Measurements from ENCODE around the gene CPAMD8.
"Not testable (repeated sequence)": the region's sequence is repeated elsewhere in the genome, so short reads cannot be mapped to it uniquely, and the experiment has no call there.

The CPAMD8 gene

DNA sequence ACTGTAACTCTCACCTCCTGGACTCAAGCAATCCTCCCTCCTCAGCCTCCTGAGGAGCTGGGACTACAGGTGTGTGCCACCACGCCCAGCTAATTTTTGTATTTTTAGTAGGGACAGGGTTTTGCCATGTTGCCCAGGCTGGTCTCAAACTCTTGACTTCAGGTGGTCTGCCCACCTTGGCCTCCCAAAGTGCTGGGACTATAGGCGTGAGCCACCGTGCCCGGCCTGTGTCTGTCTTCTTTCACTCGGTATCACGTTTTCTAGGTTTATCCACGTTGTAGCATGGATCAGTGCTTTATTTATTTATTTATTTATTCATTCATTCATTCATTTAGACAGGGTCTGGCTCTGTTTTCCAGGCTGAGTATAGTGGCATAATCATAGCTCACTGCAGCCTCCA is 83.5 kb downstream of the CPAMD8 start:
- H3K9me3 ChIP-seq (ENCODE audit: control extremely low read depth in 1 of 5, control insufficient read depth in 4 of 5, insufficient read depth in 2 of 5, low read depth in 1 of 5, low read length in 4 of 5); H3K4me3 ChIP-seq (ENCODE audit: control insufficient read depth in 1 of 7, extremely low read depth in 1 of 7, insufficient read depth in 4 of 7, low read depth in 2 of 7, low read length in 6 of 7); H3K27me3 ChIP-seq (replicated peaks in 2 of 5; ENCODE audit: control insufficient read depth in 4 of 5, insufficient read depth in 5 of 5, low read length in 4 of 5); CTCF ChIA-PET; H3K27ac ChIP-seq (ENCODE audit: insufficient read depth in 1 of 2, low read depth in 1 of 2, low read length in 2 of 2, poor library complexity in 1 of 2, severe bottlenecking in 2 of 2); POLR2A ChIA-PET; DNase-seq; H3K36me3 ChIP-seq (ENCODE audit: control insufficient read depth in 4 of 4, insufficient read depth in 4 of 4, low read length in 3 of 4); H3K4me1 ChIP-seq (ENCODE audit: control extremely low read depth in 1 of 4, control insufficient read depth in 4 of 4, insufficient read depth in 4 of 4, low read length in 3 of 4): not testable (repeated sequence)
- 100% methylated on average over 1 of the region's 7 CpGs for WGBS (ENCODE audit: insufficient coverage)

DNA sequence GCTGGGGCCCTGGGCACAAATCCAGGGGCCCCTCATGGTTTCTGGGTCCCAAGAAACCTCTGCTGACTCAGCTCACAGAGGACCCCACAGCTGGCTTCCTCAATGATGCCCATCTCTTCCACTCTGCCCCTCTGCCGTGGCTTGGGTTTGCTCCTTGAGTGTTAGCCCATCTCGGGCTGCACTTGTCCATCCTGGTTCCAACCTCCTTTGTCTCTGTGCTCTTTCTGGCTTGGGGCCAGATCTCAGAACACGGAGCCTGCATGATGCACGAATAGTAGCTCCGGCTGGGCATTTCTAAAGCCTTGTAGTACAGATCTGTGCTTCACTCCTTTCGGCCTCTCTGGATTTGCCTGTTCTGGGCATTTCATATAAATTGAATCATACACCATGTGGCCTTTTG is 84.0 kb downstream of the CPAMD8 start:
- ChIA-PET CTCF (no interaction called here), POLR2A (interaction anchor here (0.6 kb wide), 1 partner anchor 249 kb away, joined by 3 read pairs; no protein-coding TSS in a partner anchor)
- Histone ChIP-seq H3K9me3 (ENCODE audit: control extremely low read depth in 1 of 5, control insufficient read depth in 4 of 5, insufficient read depth in 2 of 5, low read depth in 1 of 5, low read length in 4 of 5) (peaks cover 0 to 4% (median 0%) of the 10 kb centered on the region in 5 experiments), H3K4me3 (ENCODE audit: control insufficient read depth in 1 of 7, extremely low read depth in 1 of 7, insufficient read depth in 4 of 7, low read depth in 2 of 7, low read length in 6 of 7) (no peak overlapping the region), H3K27ac (ENCODE audit: insufficient read depth in 1 of 2, low read depth in 1 of 2, low read length in 2 of 2, poor library complexity in 1 of 2, severe bottlenecking in 2 of 2) (no peak overlapping the region), H3K27me3 (replicated peaks in 2 of 5; ENCODE audit: control insufficient read depth in 4 of 5, insufficient read depth in 5 of 5, low read length in 4 of 5) (no peaks in the 10 kb centered on the region), H3K36me3 (ENCODE audit: control insufficient read depth in 4 of 4, insufficient read depth in 4 of 4, low read length in 3 of 4) (no peaks in the 10 kb centered on the region), H3K4me1 (ENCODE audit: control extremely low read depth in 1 of 4, control insufficient read depth in 4 of 4, insufficient read depth in 4 of 4, low read length in 3 of 4) (no peaks in the 10 kb centered on the region)
- WGBS (ENCODE audit: insufficient coverage) = 100% methylated on average over 6 of the region's 6 CpGs
- no peak for DNase-seq

DNA sequence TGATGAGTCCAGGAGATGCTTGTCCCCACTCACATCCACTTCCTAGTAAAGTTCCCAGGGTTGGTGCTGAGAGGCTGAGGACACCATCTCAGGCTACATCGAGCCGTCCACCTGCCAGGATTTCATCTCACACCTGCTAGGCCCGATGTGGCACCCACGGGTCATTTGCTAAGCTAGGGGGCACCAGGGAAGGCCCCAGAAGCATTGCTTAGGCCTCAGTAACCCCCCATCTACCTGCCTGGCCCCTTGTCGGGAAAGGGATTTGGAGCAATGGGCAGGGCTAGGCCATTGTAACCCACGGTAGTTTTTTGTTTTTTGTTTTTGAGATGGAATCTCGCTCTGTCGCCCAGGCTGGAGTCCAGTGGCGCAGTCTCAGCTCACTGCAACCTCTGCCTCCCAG is 86.0 kb downstream of the CPAMD8 start:
- Histone ChIP-seq H3K36me3 (ENCODE audit: control insufficient read depth in 4 of 4, insufficient read depth in 4 of 4, low read length in 3 of 4) (no peaks in the 10 kb centered on the region), H3K27me3 (replicated peaks in 2 of 5; ENCODE audit: control insufficient read depth in 4 of 5, insufficient read depth in 5 of 5, low read length in 4 of 5) (no peaks in the 10 kb centered on the region), H3K9me3 (ENCODE audit: control extremely low read depth in 1 of 5, control insufficient read depth in 4 of 5, insufficient read depth in 2 of 5, low read depth in 1 of 5, low read length in 4 of 5) (peaks cover 0 to 4% (median 0%) of the 10 kb centered on the region in 5 experiments), H3K4me1 (ENCODE audit: control extremely low read depth in 1 of 4, control insufficient read depth in 4 of 4, insufficient read depth in 4 of 4, low read length in 3 of 4) (no peaks in the 10 kb centered on the region), H3K27ac (ENCODE audit: insufficient read depth in 1 of 2, low read depth in 1 of 2, low read length in 2 of 2, poor library complexity in 1 of 2, severe bottlenecking in 2 of 2) (no peak overlapping the region), H3K4me3 (ENCODE audit: control insufficient read depth in 1 of 7, extremely low read depth in 1 of 7, insufficient read depth in 4 of 7, low read depth in 2 of 7, low read length in 6 of 7) (no peak overlapping the region)
- no peak for DNase-seq
- WGBS (ENCODE audit: insufficient coverage) = 95% methylated on average over 4 of the region's 9 CpGs
- ChIA-PET POLR2A (no interaction called here), CTCF (no interaction called here)

GRCh38 chr19:16940063-16940462 is 86.5 kb downstream of the CPAMD8 start:
- H3K27ac ChIP-seq (ENCODE audit: insufficient read depth in 1 of 2, low read depth in 1 of 2, low read length in 2 of 2, poor library complexity in 1 of 2, severe bottlenecking in 2 of 2); CTCF ChIA-PET; H3K36me3 ChIP-seq (ENCODE audit: control insufficient read depth in 4 of 4, insufficient read depth in 4 of 4, low read length in 3 of 4); H3K4me3 ChIP-seq (ENCODE audit: control insufficient read depth in 1 of 7, extremely low read depth in 1 of 7, insufficient read depth in 4 of 7, low read depth in 2 of 7, low read length in 6 of 7); H3K4me1 ChIP-seq (ENCODE audit: control extremely low read depth in 1 of 4, control insufficient read depth in 4 of 4, insufficient read depth in 4 of 4, low read length in 3 of 4); H3K9me3 ChIP-seq (ENCODE audit: control extremely low read depth in 1 of 5, control insufficient read depth in 4 of 5, insufficient read depth in 2 of 5, low read depth in 1 of 5, low read length in 4 of 5); DNase-seq; POLR2A ChIA-PET; H3K27me3 ChIP-seq (replicated peaks in 2 of 5; ENCODE audit: control insufficient read depth in 4 of 5, insufficient read depth in 5 of 5, low read length in 4 of 5): not testable (repeated sequence)
- 88% methylated on average over 1 of the region's 7 CpGs for WGBS (ENCODE audit: insufficient coverage)

DNA sequence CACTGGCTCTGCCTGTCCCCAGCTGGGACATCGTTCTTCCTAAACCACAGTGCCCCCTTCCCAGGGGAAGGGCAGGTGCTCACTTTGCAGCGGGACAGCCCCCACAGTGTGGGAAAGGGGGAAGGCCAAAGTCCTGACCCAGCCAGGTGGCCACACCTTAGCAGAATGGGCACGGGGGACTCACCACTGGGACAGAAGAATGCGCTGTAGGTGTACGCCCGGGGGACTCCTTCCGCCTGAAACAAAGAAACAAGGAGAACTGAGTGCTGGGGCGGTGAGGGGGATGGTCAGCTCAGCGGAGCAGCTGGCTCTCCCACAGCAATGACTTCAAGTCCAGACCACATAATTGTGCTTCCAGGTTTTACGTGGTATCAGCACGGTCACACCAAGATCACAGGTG is 88.4 kb downstream of the CPAMD8 start:
- 98% methylated on average over 9 of the region's 11 CpGs for WGBS (ENCODE audit: insufficient coverage)
- CTCF ChIA-PET = no interaction called here

DNA sequence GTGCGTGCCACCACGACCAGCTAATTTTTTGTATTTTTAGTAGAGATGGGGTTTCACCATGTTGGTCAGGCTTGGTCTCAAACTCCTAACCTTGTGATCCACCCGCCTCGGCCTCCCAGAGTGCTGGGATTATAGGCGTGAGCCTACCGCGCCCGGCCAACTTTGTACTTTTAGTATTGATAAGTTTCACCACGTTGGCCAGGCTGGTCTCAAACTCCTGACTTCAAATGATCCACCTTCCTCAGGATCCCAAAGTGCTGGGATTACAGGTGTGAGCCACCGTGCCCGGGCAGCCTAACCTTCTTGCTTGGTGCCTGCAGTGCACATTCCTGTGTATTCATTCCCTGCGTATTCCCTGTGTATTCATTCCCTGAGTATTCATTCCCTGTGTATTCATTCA is 88.8 kb downstream of the CPAMD8 start:
- H3K4me1 ChIP-seq (ENCODE audit: control extremely low read depth in 1 of 4, control insufficient read depth in 4 of 4, insufficient read depth in 4 of 4, low read length in 3 of 4); POLR2A ChIA-PET; CTCF ChIA-PET; H3K27me3 ChIP-seq (replicated peaks in 2 of 5; ENCODE audit: control insufficient read depth in 4 of 5, insufficient read depth in 5 of 5, low read length in 4 of 5); H3K27ac ChIP-seq (ENCODE audit: insufficient read depth in 1 of 2, low read depth in 1 of 2, low read length in 2 of 2, poor library complexity in 1 of 2, severe bottlenecking in 2 of 2); DNase-seq; H3K4me3 ChIP-seq (ENCODE audit: control insufficient read depth in 1 of 7, extremely low read depth in 1 of 7, insufficient read depth in 4 of 7, low read depth in 2 of 7, low read length in 6 of 7); H3K36me3 ChIP-seq (ENCODE audit: control insufficient read depth in 4 of 4, insufficient read depth in 4 of 4, low read length in 3 of 4): not testable (repeated sequence)
- WGBS (ENCODE audit: insufficient coverage) = 98% methylated on average over 11 of the region's 12 CpGs
- H3K9me3 ChIP-seq (ENCODE audit: control extremely low read depth in 1 of 5, control insufficient read depth in 4 of 5, insufficient read depth in 2 of 5, low read depth in 1 of 5, low read length in 4 of 5) = peaks cover 0 to 24% (median 3%) of the 10 kb centered on the region in 5 experiments

More for the DNA sequence above, 88.4 kb downstream of the CPAMD8 start:
- H3K27ac ChIP-seq (ENCODE audit: insufficient read depth in 1 of 2, low read depth in 1 of 2, low read length in 2 of 2, poor library complexity in 1 of 2, severe bottlenecking in 2 of 2) = no peak overlapping the region
- no peaks in the 10 kb centered on the region for H3K36me3 ChIP-seq (ENCODE audit: control insufficient read depth in 4 of 4, insufficient read depth in 4 of 4, low read length in 3 of 4)
- peaks cover 0 to 23% (median 3%) of the 10 kb centered on the region in 5 experiments for H3K9me3 ChIP-seq (ENCODE audit: control extremely low read depth in 1 of 5, control insufficient read depth in 4 of 5, insufficient read depth in 2 of 5, low read depth in 1 of 5, low read length in 4 of 5)
- no peaks in the 10 kb centered on the region for H3K4me1 ChIP-seq (ENCODE audit: control extremely low read depth in 1 of 4, control insufficient read depth in 4 of 4, insufficient read depth in 4 of 4, low read length in 3 of 4)
- POLR2A ChIA-PET = no interaction called here
- DNase-seq = no peak
- H3K4me3 ChIP-seq (ENCODE audit: control insufficient read depth in 1 of 7, extremely low read depth in 1 of 7, insufficient read depth in 4 of 7, low read depth in 2 of 7, low read length in 6 of 7) = no peak overlapping the region
- no peaks in the 10 kb centered on the region for H3K27me3 ChIP-seq (replicated peaks in 2 of 5; ENCODE audit: control insufficient read depth in 4 of 5, insufficient read depth in 5 of 5, low read length in 4 of 5)

DNA sequence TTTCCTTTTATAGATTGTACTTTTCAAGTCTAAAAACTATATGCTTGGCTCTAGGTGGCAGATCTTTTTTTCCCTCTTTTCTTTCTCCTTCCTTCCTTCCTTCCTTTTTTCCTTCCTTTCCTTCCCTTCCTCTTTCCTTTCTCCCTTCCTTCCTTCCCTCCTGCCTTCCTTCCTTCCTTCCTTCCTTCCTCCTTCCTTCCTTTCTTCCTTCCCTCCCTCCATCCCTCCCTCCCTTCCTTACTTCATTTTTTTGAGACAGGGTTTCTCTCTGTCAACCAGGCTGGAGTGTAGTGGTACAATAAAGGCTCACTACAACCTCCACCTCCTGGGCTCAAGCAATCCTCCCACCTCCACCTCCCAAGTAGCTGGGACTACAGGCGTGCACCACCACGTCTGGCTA is 89.7 kb downstream of the CPAMD8 start:
- H3K27ac ChIP-seq (ENCODE audit: insufficient read depth in 1 of 2, low read depth in 1 of 2, low read length in 2 of 2, poor library complexity in 1 of 2, severe bottlenecking in 2 of 2) = no peak overlapping the region
- WGBS (ENCODE audit: insufficient coverage) = 90% methylated on average over 2 of the region's 2 CpGs
- H3K36me3 ChIP-seq (ENCODE audit: control insufficient read depth in 4 of 4, insufficient read depth in 4 of 4, low read length in 3 of 4) = no peaks in the 10 kb centered on the region
- no peaks in the 10 kb centered on the region for H3K4me1 ChIP-seq (ENCODE audit: control extremely low read depth in 1 of 4, control insufficient read depth in 4 of 4, insufficient read depth in 4 of 4, low read length in 3 of 4)
- H3K9me3 ChIP-seq (ENCODE audit: control extremely low read depth in 1 of 5, control insufficient read depth in 4 of 5, insufficient read depth in 2 of 5, low read depth in 1 of 5, low read length in 4 of 5) = peaks cover 0 to 24% (median 3%) of the 10 kb centered on the region in 5 experiments
- CTCF ChIA-PET = no interaction called here
- H3K27me3 ChIP-seq (replicated peaks in 2 of 5; ENCODE audit: control insufficient read depth in 4 of 5, insufficient read depth in 5 of 5, low read length in 4 of 5) = no peaks in the 10 kb centered on the region
- DNase-seq = no peak
- POLR2A ChIA-PET = no interaction called here
- H3K4me3 ChIP-seq (ENCODE audit: control insufficient read depth in 1 of 7, extremely low read depth in 1 of 7, insufficient read depth in 4 of 7, low read depth in 2 of 7, low read length in 6 of 7) = no peak overlapping the region
